Upper lobe of right lung (tissue), 1 donor: ENCODE measurements around the gene TTLL1. TPM values are rescaled to one million over a fixed set of nuclear protein-coding genes. Genes with fewer than 3 reads are reported as not detected.
A peak's percentile ranks its signal among the peaks of the same experiment; 100 is the strongest.

Source experiments
- ATAC-seq: fragments of 200-7000 bp; cut with Tn5 transposase; one replicate; pipeline ENCODE4 v1.9.1; 2020; ENCODE audit warnings: mild to moderate bottlenecking, moderate library complexity
- DNase-seq: peaks from one replicate; pipeline ENCODE4 v3.0.0-alpha.2; 2020
- H3K27ac ChIP-seq: fragments of 200-600 bp; one replicate; pipeline ENCODE4 v1.8.0; 2022
- H3K27me3 ChIP-seq: fragments of 200-600 bp; one replicate; pipeline ENCODE4 v1.8.0; 2022; ENCODE audit warnings: mild to moderate bottlenecking
- H3K36me3 ChIP-seq: fragments of 200-600 bp; one replicate; pipeline ENCODE4 v1.8.0; 2022
- H3K4me1 ChIP-seq: fragments of 200-600 bp; one replicate; pipeline ENCODE4 v1.8.0; 2022
- H3K4me3 ChIP-seq: fragments of 200-600 bp; one replicate; pipeline ENCODE4 v1.8.0; 2022; ENCODE audit warnings: mild to moderate bottlenecking
- H3K9me3 ChIP-seq: fragments of 200-600 bp; one replicate; pipeline ENCODE4 v1.8.0; 2022
- CTCF ChIP-seq: fragments of 200-600 bp; IDR thresholded peaks from one replicate; pipeline ENCODE4 v1.8.0; 2022; ENCODE audit warnings: antibody characterized with exemption
- intact Hi-C: fragments of 100-400 bp; cut with DNase I; formaldehyde crosslinking; loops from one replicate; pipeline ENCODE4 v1.11.0; 2022
- total RNA-seq: library from RNA; stranded (reverse); fragmentation: NEBNext Ultra II Directional; extraction: Animal tissue kit (Norgen Biotek cat#: 25700); gene quantifications from one replicate; pipeline ENCODE4 v1.2.1, GENCODE V29; 2021
- donor health status: DM: no; HTN: yes; CAD: no; lungs with severe emphysema.

Gene TTLL1
- total RNA-seq, 1 donor from 2014 or later = 5.1 TPM

GRCh38 chr22:42990131-42990838, 98.9 kb downstream of the TTLL1 start:
- intact Hi-C loops = no loop called here
- ATAC-seq (peak; percentile 46), DNase-seq (no peak)
- Histone ChIP-seq H3K27ac (no peak overlapping the region), H3K27me3 (no peaks in the 10 kb centered on the region), H3K4me3 (no peak overlapping the region), H3K36me3 (no peaks in the 10 kb centered on the region), H3K4me1 (peaks cover 41% of the 10 kb centered on the region), H3K9me3 (no peaks in the 10 kb centered on the region)
- peak; percentile 26 for TF ChIP-seq CTCF

Other genes starting within 250 kb of the TTLL1 start
- 53.7 TPM for gene ARFGAP3, start 232.1 kb downstream of the TTLL1 start, total RNA-seq
- 128 TPM for gene PACSIN2, start 74.2 kb downstream of the TTLL1 start, total RNA-seq
- gene BIK, start 21.4 kb upstream of the TTLL1 start, total RNA-seq = 0.87 TPM
- gene MCAT, start 54.0 kb upstream of the TTLL1 start, total RNA-seq = 12.1 TPM
- 185 TPM for gene TSPO, start 62.2 kb upstream of the TTLL1 start, total RNA-seq
- gene TTLL12, start 97.7 kb upstream of the TTLL1 start, total RNA-seq = 20.5 TPM